A549 (cell line): Measurements from ENCODE around the gene ZNF628.

Source experiments
- CBX2 ChIP-seq: fragments of 200-600 bp; sonication (generic); IDR thresholded peaks from 2 replicates; pipeline ENCODE4 v1.6.1; 2016; ENCODE audit warnings: low read depth, mild to moderate bottlenecking, borderline replicate concordance
- CHD2 ChIP-seq: fragments of 150-350 bp; IDR thresholded peaks from 2 replicates; pipeline ENCODE4 v1.6.1; 2014; ENCODE audit warnings: low read length; ENCODE audit not compliant: partially characterized antibody
- CTCF ChIP-seq: fragments of >200 bp; sonication (Bioruptor Twin); formaldehyde crosslinking; IDR thresholded peaks from 3 replicates; pipeline ENCODE4 v1.5.1; 2016
- EP300 ChIP-seq, 2 experiments: fragments of >200 bp; sonication (Bioruptor Twin); formaldehyde crosslinking; IDR thresholded peaks; 2 replicates in 1 of 2; 3 replicates in 1 of 2; pipeline ENCODE4 v1.6.1; 2016 to 2017

GRCh38 chr19:55516878-55517620, 40.6 kb downstream of the ZNF628 start:
- TF ChIP-seq EP300 (IDR thresholded peaks at IDR 0.05) (no peak), CBX2 (no peak), CTCF (peak; percentile 97), CHD2 (no peak)
